Left ventricle myocardium superior (tissue), 1 donor: Measurements from ENCODE around the gene ATG7. TPM values are rescaled to one million over a fixed set of nuclear protein-coding genes. Genes with fewer than 3 reads are reported as not detected.

ENCODE experiments used
- ATAC-seq: fragments of 200-7000 bp; cut with Tn5 transposase; one replicate; pipeline ENCODE4 v1.9.1; 2020; ENCODE audit warnings: mild to moderate bottlenecking, moderate library complexity
- DNase-seq: peaks from one replicate; pipeline ENCODE4 v3.0.0-alpha.2; 2020
- intact Hi-C: fragments of 100-400 bp; cut with micrococcal nuclease; formaldehyde crosslinking; loops from one replicate; pipeline ENCODE4 v1.11.0; 2022
- long read RNA-seq: library from polyadenylated mRNA; unstranded; transcript quantifications from one replicate; pipeline ENCODE4 v2.0.0, GENCODE V29; 2021
- total RNA-seq: library from RNA; stranded (reverse); fragmentation: NEBNext Ultra II Directional; extraction: Animal tissue kit (Norgen Biotek cat#: 25700); gene quantifications from one replicate; pipeline ENCODE4 v1.2.1, GENCODE V29; 2021
- donor health status: DM: no; HTN: yes; CAD: no; lungs with severe emphysema.

ATG7 gene, protein sequence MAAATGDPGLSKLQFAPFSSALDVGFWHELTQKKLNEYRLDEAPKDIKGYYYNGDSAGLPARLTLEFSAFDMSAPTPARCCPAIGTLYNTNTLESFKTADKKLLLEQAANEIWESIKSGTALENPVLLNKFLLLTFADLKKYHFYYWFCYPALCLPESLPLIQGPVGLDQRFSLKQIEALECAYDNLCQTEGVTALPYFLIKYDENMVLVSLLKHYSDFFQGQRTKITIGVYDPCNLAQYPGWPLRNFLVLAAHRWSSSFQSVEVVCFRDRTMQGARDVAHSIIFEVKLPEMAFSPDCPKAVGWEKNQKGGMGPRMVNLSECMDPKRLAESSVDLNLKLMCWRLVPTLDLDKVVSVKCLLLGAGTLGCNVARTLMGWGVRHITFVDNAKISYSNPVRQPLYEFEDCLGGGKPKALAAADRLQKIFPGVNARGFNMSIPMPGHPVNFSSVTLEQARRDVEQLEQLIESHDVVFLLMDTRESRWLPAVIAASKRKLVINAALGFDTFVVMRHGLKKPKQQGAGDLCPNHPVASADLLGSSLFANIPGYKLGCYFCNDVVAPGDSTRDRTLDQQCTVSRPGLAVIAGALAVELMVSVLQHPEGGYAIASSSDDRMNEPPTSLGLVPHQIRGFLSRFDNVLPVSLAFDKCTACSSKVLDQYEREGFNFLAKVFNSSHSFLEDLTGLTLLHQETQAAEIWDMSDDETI
- total RNA-seq, result 15.9 TPM
- long read RNA-seq, full-length matches to known transcripts, result 6 of 19 reads
- long read RNA-seq, partial matches to known transcripts, result 9 of 19 reads
- long read RNA-seq, other reads (novel, unspliced or antisense), result 4 of 19 reads

- intact Hi-C loops, result no loop called here
- peak; percentile 99 for DNase-seq
Measured at GRCh38 chr3:11271986-11272904, at the start of gene ATG7. Gene ATG7, plus strand, starts transcription at chr3:11272397. Its CDS starts 26,299 bp downstream, at chr3:11298696.

GRCh38 chr3:11224010-11224409, 48.2 kb upstream of the ATG7 start:
- ATAC-seq (no peak), DNase-seq (no peak)
- intact Hi-C loops, result no loop called here

More at GRCh38 chr3:11271986-11272904, at the start of gene ATG7:
- ATAC-seq, result peak; percentile 99

DNA sequence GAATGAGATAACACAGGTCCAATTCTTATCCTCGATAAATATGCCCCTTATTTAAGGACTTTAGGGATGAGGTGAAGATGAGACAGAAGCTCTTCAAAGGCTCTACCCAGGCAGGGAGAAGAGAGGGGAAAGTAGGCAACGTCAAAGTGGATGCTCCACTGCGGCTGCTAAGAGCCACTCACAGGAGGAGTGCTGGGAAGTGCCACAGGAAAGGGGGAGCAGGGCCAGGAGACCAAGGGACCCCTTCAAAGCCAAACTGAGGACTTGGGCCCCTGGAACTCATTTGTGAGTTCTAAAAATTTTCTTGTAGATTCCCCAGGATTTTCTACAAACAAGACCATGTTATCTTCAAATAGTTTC, 47.3 kb upstream of the ATG7 start:
- peak; percentile 11 for ATAC-seq
- no peak for DNase-seq
- intact Hi-C loops, result no loop called here

GRCh38 chr3:11226042-11226370, 46.2 kb upstream of the ATG7 start:
- intact Hi-C loops, result no loop called here
- no peak for DNase-seq
- no peak for ATAC-seq

DNA sequence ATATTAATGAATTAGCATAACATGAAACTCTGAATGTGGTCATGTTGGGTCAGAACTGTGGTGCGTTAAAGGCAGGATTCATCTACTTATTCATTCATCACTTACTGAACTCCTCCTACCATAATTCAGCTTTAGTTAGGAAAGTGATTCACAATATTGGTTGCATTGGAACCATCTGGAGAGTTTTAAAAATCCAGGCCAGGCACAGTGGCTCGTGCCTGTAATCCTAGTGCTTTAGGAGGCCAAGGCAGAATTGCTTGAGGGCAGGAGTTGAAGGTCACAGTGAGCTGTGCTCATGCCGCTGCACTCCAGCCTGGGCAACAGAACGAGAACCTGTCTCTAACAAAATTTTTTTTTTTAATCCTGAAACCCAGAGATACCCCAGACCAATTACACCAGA, 44.2 kb upstream of the ATG7 start:
- intact Hi-C loops, result no loop called here
- DNase-seq (no peak), ATAC-seq (no peak)

GRCh38 chr3:11230125-11230524, 42.1 kb upstream of the ATG7 start:
- intact Hi-C loops, result no loop called here
- ATAC-seq, result no peak
- no peak for DNase-seq

GRCh38 chr3:11230832-11231231, 41.4 kb upstream of the ATG7 start:
- no peak for DNase-seq
- ATAC-seq, result no peak
- intact Hi-C loops, result no loop called here

DNA sequence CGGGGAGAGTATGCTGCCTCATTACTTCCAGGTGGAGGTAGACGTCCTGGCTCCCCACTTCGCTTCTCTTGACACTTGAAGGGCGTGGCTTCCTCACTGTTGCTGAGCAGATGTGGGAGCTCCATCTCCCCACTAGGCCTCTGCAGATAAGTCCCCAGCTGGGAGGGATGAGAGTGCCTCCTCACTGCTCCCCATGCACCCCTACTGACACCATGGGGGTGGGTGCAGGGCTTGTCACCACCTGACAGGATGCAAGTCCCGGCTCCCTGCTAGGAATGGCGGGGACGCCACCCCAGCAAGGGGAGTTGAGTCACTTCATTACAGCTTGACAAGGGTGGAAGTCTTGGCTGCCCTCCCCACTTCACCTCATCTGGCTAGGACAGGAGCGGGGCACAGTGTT, 36.8 kb upstream of the ATG7 start:
- no peak for DNase-seq
- no peak for ATAC-seq
- intact Hi-C loops, result loop anchor here (5.0 kb wide), 1 partner anchor 102 kb away; no protein-coding TSS in a partner anchor

- peak; percentile 52 for ATAC-seq
Measured at GRCh38 chr3:11236588-11237461, 35.4 kb upstream of the ATG7 start.

GRCh38 chr3:11238060-11238459, 34.1 kb upstream of the ATG7 start:
- no peak for ATAC-seq

More at GRCh38 chr3:11236588-11237461, 35.4 kb upstream of the ATG7 start:
- intact Hi-C loops, result loop anchor here (5.0 kb wide), 1 partner anchor 100 kb away; no protein-coding TSS in a partner anchor
- peak; percentile 67 for DNase-seq

DNA sequence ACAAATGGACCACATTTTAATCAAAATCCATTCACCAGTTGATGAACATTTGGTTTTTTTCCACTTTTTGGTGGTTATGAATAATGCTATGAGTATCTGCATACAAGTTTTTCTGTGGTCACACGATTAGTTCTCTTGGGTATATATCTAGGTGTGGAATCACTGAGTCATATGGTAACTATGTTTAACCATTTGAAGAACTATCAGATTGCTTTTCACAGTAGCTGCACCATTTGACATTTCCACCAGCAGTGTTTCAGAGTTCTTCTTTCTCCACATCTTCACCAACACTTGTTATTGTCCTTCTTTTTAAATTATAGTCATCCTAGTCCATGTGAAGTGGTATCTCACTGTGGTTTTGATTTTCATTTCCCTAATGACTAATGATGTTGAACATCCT, 33.3 kb upstream of the ATG7 start:
- intact Hi-C loops, result loop anchor here (5.0 kb wide), 1 partner anchor 98 kb away; no protein-coding TSS in a partner anchor
- ATAC-seq, result no peak

More at GRCh38 chr3:11238060-11238459, 34.1 kb upstream of the ATG7 start:
- intact Hi-C loops, result loop anchor here (5.0 kb wide), 1 partner anchor 99 kb away; no protein-coding TSS in a partner anchor
- DNase-seq, result no peak

GRCh38 chr3:11239796-11240195, 32.4 kb upstream of the ATG7 start:
- ATAC-seq (no peak), DNase-seq (no peak)
- intact Hi-C loops, result loop anchor here (5.0 kb wide), 1 partner anchor 98 kb away; no protein-coding TSS in a partner anchor

More for the DNA sequence above, 33.3 kb upstream of the ATG7 start:
- DNase-seq, result no peak

DNA sequence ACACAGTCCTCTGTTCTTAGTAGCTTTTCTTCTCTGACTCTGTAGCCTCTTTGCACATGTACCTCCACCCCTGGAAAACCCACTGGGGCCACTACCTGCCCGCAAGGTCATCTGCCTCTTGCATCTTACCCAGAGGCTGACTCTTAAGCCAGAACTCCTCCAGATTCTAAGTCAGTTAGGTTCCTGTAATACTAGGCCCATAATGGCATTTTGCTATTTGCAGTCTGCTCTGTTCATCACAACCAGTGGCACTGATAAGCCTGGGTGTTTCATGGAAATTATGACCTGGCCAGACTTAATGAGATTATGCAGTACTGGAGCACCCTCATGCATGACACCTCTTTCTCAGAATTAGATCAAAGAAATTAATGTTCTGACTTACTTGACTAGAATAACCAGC, 31.7 kb upstream of the ATG7 start:
- intact Hi-C loops, result no loop called here
- no peak for ATAC-seq
- DNase-seq, result no peak

DNA sequence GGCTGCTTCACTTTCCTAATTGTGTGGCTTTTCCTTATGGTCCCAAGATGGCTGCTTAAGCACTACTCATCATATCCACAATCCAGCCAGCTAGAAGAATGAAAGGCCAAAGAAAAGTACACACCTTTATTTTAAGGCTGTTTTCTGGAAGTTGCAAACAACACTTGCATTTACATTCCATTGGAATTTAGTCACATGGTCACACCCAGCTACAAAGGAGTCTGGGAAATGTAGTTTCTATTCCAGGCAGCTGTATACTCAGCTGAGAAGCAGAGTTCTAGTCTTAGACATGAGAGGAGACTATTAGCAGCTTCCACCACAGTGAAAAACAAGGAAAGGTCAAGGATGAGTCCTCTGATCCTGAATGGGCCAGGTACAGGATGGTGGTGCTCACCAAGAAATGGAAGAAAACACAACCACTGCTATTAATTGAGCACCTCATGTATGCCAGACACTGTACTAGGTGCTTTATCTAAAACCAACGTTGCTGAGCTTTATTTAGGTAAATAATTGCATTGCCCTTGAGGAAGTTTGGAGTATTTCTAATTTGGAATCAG, 28.0 kb upstream of the ATG7 start:
- intact Hi-C loops, result no loop called here
- DNase-seq, result no peak
- no peak for ATAC-seq

- intact Hi-C loops, result no loop called here
- no peak for ATAC-seq
- no peak for DNase-seq
Measured at GRCh38 chr3:11245276-11245675, 26.9 kb upstream of the ATG7 start.

GRCh38 chr3:11245827-11246662, 26.2 kb upstream of the ATG7 start:
- DNase-seq, result no peak
- ATAC-seq, result no peak
- intact Hi-C loops, result no loop called here

DNA sequence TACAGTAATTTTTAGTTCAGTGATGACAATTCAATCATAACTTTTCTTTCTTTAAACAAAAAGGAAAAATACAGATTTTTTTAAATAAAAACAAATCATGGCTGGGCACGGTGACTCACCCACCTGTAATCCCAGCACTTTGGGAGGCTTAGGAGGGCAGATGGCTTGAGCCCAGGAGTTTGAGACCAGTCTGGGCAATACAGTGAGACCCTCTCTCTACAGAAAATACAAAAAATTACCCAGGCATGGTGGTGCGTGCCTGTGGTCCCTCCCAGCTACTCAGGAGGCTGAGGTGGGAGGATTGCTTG, 25.6 kb upstream of the ATG7 start:
- intact Hi-C loops, result no loop called here
- ATAC-seq, result no peak
- no peak for DNase-seq
